SK-N-SH (cell line): ENCODE measurements around the gene ARHGAP45. TPM values are rescaled to one million over a fixed set of nuclear protein-coding genes. Genes with fewer than 3 reads are reported as not detected.

Experiments used
- CTCF ChIA-PET: fragments of 300-600, 350-600 bp; formaldehyde crosslinking; extraction: SDS; loops from one replicate; lab custom pipeline; 2021; lab: Yijun Ruan, JAX
- POLR2A ChIA-PET: fragments of 350-600 bp; sonication (Branson Sonifier 250); formaldehyde crosslinking; extraction: SDS; loops from one replicate; lab custom pipeline; 2020; ENCODE audit warnings: antibody characterized with exemption, inconsistent platforms; lab: Yijun Ruan, JAX
- DNase-seq: peaks from one replicate; pipeline ENCODE4 v3.0.0; 2012
- H2AFZ ChIP-seq: fragments of 200-600 bp; sonication (generic); 2 replicates; pipeline ENCODE4 v1.8.1; 2016; ENCODE audit warnings: antibody characterized with exemption, mild to moderate bottlenecking, low read depth
- H3F3A ChIP-seq: fragments of 200-600 bp; sonication (generic); replicated peaks from 2 replicates; pipeline ENCODE3; 2016; ENCODE audit warnings: antibody characterized with exemption, mild to moderate bottlenecking; ENCODE audit not compliant: insufficient read depth
- H3K27ac ChIP-seq, 2 experiments: fragments of 200-500 bp in 1 of 2; fragments of 200-600 bp in 1 of 2; sonication (Bioruptor generic) in 1 of 2; sonication (generic), shearing (Covaris generic) in 1 of 2; 2 replicates each; pipeline versions ENCODE4 v1.5.1 to v1.6.1; 2014 to 2016; ENCODE audit warnings: low read depth in 2 of 2, inconsistent platforms in 1 of 2, low read length in 1 of 2, mild to moderate bottlenecking in 1 of 2, mixed read lengths in 1 of 2
- H3K27me3 ChIP-seq: fragments of 200-600 bp; sonication (generic), shearing (Covaris generic); 2 replicates; pipeline ENCODE4 v1.6.1; 2016; ENCODE audit warnings: mixed run types; ENCODE audit not compliant: insufficient read depth
- H3K36me3 ChIP-seq, 2 experiments: fragments of 200-500 bp in 1 of 2; fragments of 200-600 bp in 1 of 2; sonication (Bioruptor generic) in 1 of 2; sonication (generic) in 1 of 2; replicated peaks in 1 of 2; 2 replicates each; pipeline versions ENCODE3 to v1.5.1; 2014 to 2016; ENCODE audit warnings: low read length in 1 of 2, mild to moderate bottlenecking in 1 of 2; ENCODE audit not compliant: insufficient read depth in 2 of 2, control insufficient read depth in 1 of 2
- H3K4me1 ChIP-seq, 2 experiments: fragments of 200-500 bp in 1 of 2; fragments of 200-600 bp in 1 of 2; sonication (Bioruptor generic) in 1 of 2; sonication (generic), shearing (Covaris generic) in 1 of 2; 2 replicates each; pipeline versions ENCODE4 v1.5.1 to v1.6.1; 2014 to 2016; ENCODE audit warnings: low read depth in 1 of 2, low read length in 1 of 2, mixed run types in 1 of 2; ENCODE audit not compliant: insufficient read depth in 2 of 2, control insufficient read depth in 1 of 2
- H3K4me2 ChIP-seq: fragments of 200-600 bp; sonication (generic), shearing (Covaris generic); 2 replicates; pipeline ENCODE4 v1.6.1; 2017; ENCODE audit warnings: mixed run types
- H3K4me3 ChIP-seq, 2 experiments: fragments of 200-500 bp in 1 of 2; fragments of 200-600 bp in 1 of 2; sonication (Bioruptor generic) in 1 of 2; sonication (generic), shearing (Covaris generic) in 1 of 2; 2 replicates each; pipeline versions ENCODE4 v1.5.1 to v1.8.1; 2014 to 2016; ENCODE audit warnings: low read depth in 2 of 2, inconsistent platforms in 1 of 2, low read length in 1 of 2, mild to moderate bottlenecking in 1 of 2, mixed read lengths in 1 of 2, moderate library complexity in 1 of 2
- H3K79me2 ChIP-seq: fragments of 200-600 bp; sonication (generic); 2 replicates; pipeline ENCODE4 v1.8.1; 2017; ENCODE audit warnings: mild to moderate bottlenecking; ENCODE audit not compliant: insufficient read depth
- H3K9ac ChIP-seq: fragments of 200-600 bp; sonication (generic); 2 replicates; pipeline ENCODE4 v1.6.1; 2017; ENCODE audit warnings: mixed run types
- H3K9me2 ChIP-seq: fragments of 200-600 bp; sonication (generic); 2 replicates; pipeline ENCODE4 v1.6.1; 2017; ENCODE audit warnings: mixed run types
- H3K9me3 ChIP-seq: fragments of 200-600 bp; sonication (generic); 2 replicates; pipeline ENCODE4 v1.6.1; 2017; ENCODE audit warnings: mixed run types, mild to moderate bottlenecking, moderate library complexity
- H4K20me1 ChIP-seq: fragments of 200-600 bp; sonication (generic); 2 replicates; pipeline ENCODE4 v1.6.1; 2017; ENCODE audit warnings: mild to moderate bottlenecking, mixed run types; ENCODE audit not compliant: insufficient read depth
- CHD2 ChIP-seq: fragments of 150-350 bp; IDR thresholded peaks from 2 replicates; pipeline ENCODE4 v1.6.1; 2018; ENCODE audit warnings: low read length; ENCODE audit not compliant: partially characterized antibody
- CTCF ChIP-seq: fragments of 200-600 bp; sonication (generic); IDR thresholded peaks from 2 replicates; pipeline ENCODE4 v1.6.1; 2017; ENCODE audit warnings: antibody characterized with exemption, mild to moderate bottlenecking, moderate library complexity
- ELF1 ChIP-seq: IDR thresholded peaks from 2 replicates; pipeline ENCODE4 v1.4.0; 2012
- EP300 ChIP-seq, 2 experiments: IDR thresholded peaks; 2 replicates each; pipeline versions ENCODE4 v1.4.0 to v1.6.1; 2012; ENCODE audit warnings: borderline replicate concordance in 1 of 2, low read depth in 1 of 2, low read length in 1 of 2
- FOSL2 ChIP-seq: IDR thresholded peaks from 2 replicates; pipeline ENCODE4 v1.4.0; 2012; ENCODE audit warnings: low read depth, mild to moderate bottlenecking, moderate library complexity, borderline replicate concordance
- FOXM1 ChIP-seq: IDR thresholded peaks from 2 replicates; pipeline ENCODE4 v1.4.0; 2012; ENCODE audit warnings: low read depth, mild to moderate bottlenecking
- GABPA ChIP-seq: IDR thresholded peaks from 2 replicates; pipeline ENCODE4 v1.4.0; 2012; ENCODE audit warnings: low read depth, mild to moderate bottlenecking
- GATA2 ChIP-seq: sonication (generic); formaldehyde crosslinking; IDR thresholded peaks from 2 replicates; pipeline ENCODE4 v1.5.0; 2020; ENCODE audit warnings: mild to moderate bottlenecking, missing genetic modification reagents
- MEF2A ChIP-seq: IDR thresholded peaks from 2 replicates; pipeline ENCODE4 v1.4.0; 2012; ENCODE audit warnings: low read depth, borderline replicate concordance
- POLR2AphosphoS5 ChIP-seq: IDR thresholded peaks from 2 replicates; pipeline ENCODE4 v1.6.1; 2012; ENCODE audit warnings: low read depth, low read length
- RAD21 ChIP-seq: IDR thresholded peaks from 2 replicates; pipeline ENCODE4 v1.6.1; 2012; ENCODE audit warnings: mild to moderate bottlenecking, low read length
- RCOR1 ChIP-seq: fragments of 150-350 bp; IDR thresholded peaks from 2 replicates; pipeline ENCODE4 v1.6.1; 2017; ENCODE audit warnings: antibody characterized with exemption, low read length
- RXRA ChIP-seq: IDR thresholded peaks from 2 replicates; pipeline ENCODE4 v1.4.0; 2012; ENCODE audit warnings: low read depth, mild to moderate bottlenecking, borderline replicate concordance
- SIN3A ChIP-seq: IDR thresholded peaks from 2 replicates; pipeline ENCODE4 v1.6.1; 2012; ENCODE audit warnings: low read depth, mild to moderate bottlenecking, low read length, moderate library complexity, borderline replicate concordance
- SMC3 ChIP-seq: IDR thresholded peaks from 2 replicates; pipeline ENCODE4 v1.6.1; 2012; ENCODE audit warnings: low read depth, low read length, improper control_type of control experiment
- TAF1 ChIP-seq: IDR thresholded peaks from 2 replicates; pipeline ENCODE4 v1.6.1; 2012; ENCODE audit warnings: low read depth, mild to moderate bottlenecking, low read length, moderate library complexity, borderline replicate concordance
- TEAD4 ChIP-seq: IDR thresholded peaks from 2 replicates; pipeline ENCODE4 v1.4.0; 2012; ENCODE audit warnings: mild to moderate bottlenecking, borderline replicate concordance; ENCODE audit not compliant: insufficient read depth
- USF1 ChIP-seq: IDR thresholded peaks from 2 replicates; pipeline ENCODE4 v1.4.0; 2012; ENCODE audit warnings: low read depth, borderline replicate concordance
- USF2 ChIP-seq: fragments of 150-350 bp; IDR thresholded peaks from 2 replicates; pipeline ENCODE4 v1.6.1; 2017; ENCODE audit warnings: antibody characterized with exemption, low read length, low read depth, borderline replicate concordance
- YY1 ChIP-seq: IDR thresholded peaks from 2 replicates; pipeline ENCODE4 v1.4.0; 2012; ENCODE audit warnings: low read depth, mild to moderate bottlenecking
- WGBS: methylation state at CpG from one replicate; pipeline ENCODE4 v1.1.6; 2017; ENCODE audit warnings: low lambda C conversion rate; 5-methylcytosine and 5-hydroxymethylcytosine counted together
- polyA plus RNA-seq, 3 experiments: library from polyadenylated mRNA; depleted of rRNA; stranded (reverse); fragments of >200 nt; gene quantifications; 2 replicates each; pipeline ENCODE4 v1.2.3, GENCODE V29; 2012

ARHGAP45 gene
- polyA plus RNA-seq, 1 of the 3 experiments (the other 2 are of a cell fraction), result 4.2 TPM

- TF ChIP-seq TAF1, result no peak
- no peak for TF ChIP-seq SIN3A
These were observed 52.0 kb downstream of the ARHGAP45 start (continued) for GRCh38 chr19:1118999-1119398.

GRCh38 chr19:1119475-1120217 lies 52.7 kb downstream of the ARHGAP45 start:
- WGBS, result 97% methylated on average over 31 of the region's 50 CpGs
- POLR2A ChIA-PET, result no interaction called here
- Histone ChIP-seq H3K9me2 (no peaks in the 10 kb centered on the region), H3F3A (peaks cover 8% of the 10 kb centered on the region), H3K27me3 (no peaks in the 10 kb centered on the region), H3K4me1 (no peaks in the 10 kb centered on the region), H3K27ac (no peak overlapping the region), H3K9me3 (no peaks in the 10 kb centered on the region), H3K36me3 (peaks cover 0 to 39% of the 10 kb centered on the region in 2 experiments), H3K79me2 (no peaks in the 10 kb centered on the region), H2AFZ (no peak overlapping the region), H3K4me2 (no peak overlapping the region), H3K9ac (no peak overlapping the region), H4K20me1 (no peaks in the 10 kb centered on the region)
- CTCF ChIA-PET, result no interaction called here
- DNase-seq, result no peak
- TF ChIP-seq EP300 (IDR thresholded peaks at IDR 0.05; ENCODE audit: borderline replicate concordance in 1 of 2, low read depth in 1 of 2, low read length in 1 of 2) (no peak), CHD2 (no peak), GATA2 (CRISPR knock-in tag) (no peak), POLR2AphosphoS5 (no peak), TEAD4 (no peak), MEF2A (no peak), SIN3A (no peak), RAD21 (no peak), CTCF (no peak), GABPA (no peak), FOXM1 (no peak), USF2 (no peak), USF1 (no peak), RXRA (no peak), FOSL2 (no peak), TAF1 (no peak), ELF1 (no peak), YY1 (no peak), RCOR1 (no peak), SMC3 (no peak)
- TF ChIP-seq, all 33 proteins: peak for 0
- H3K4me3 ChIP-seq, result no peak overlapping the region
